GM12878 (cell line): ENCODE measurements around the gene PIGQ. TPM values are rescaled to one million over a fixed set of nuclear protein-coding genes. Genes with fewer than 3 reads are reported as not detected.

Experiments used
- ATAC-seq: fragments of 200-7000 bp; cut with Tn5 transposase; 3 replicates; pipeline ENCODE4 v1.9.1; 2020; ENCODE audit warnings: mild to moderate bottlenecking, moderate library complexity
- BruUV-seq: library from RNA; stranded (reverse); fragments of 400-500 nt; replicated peaks from 2 replicates; lab custom pipeline; 2021; lab: Mats Ljungman, UMichigan
- CTCF ChIA-PET: fragments of 300-600 bp; sonication (Branson Sonifier 250); formaldehyde crosslinking; extraction: SDS; loops from one replicate; lab custom pipeline; 2021; ENCODE audit warnings: inconsistent platforms; lab: Yijun Ruan, JAX
- POLR2A ChIA-PET: fragments of 350-600 bp; formaldehyde crosslinking; extraction: SDS; loops from one replicate; lab custom pipeline; 2021; ENCODE audit warnings: inconsistent platforms; lab: Charles Lee
- RAD21 ChIA-PET: fragments of 300-600 bp; sonication (Branson Sonifier 250); formaldehyde crosslinking; loops from one replicate; lab custom pipeline; 2023; ENCODE audit warnings: antibody characterized with exemption; ENCODE audit not compliant: unreplicated experiment; lab: Charles Lee
- SMC1A ChIA-PET: fragments of 300-600 bp; sonication (Branson Sonifier 250); formaldehyde crosslinking; loops from one replicate; lab custom pipeline; 2023; ENCODE audit not compliant: unreplicated experiment, uncharacterized antibody; lab: Charles Lee
- DNase-seq: peaks from one replicate; pipeline ENCODE4 v3.0.0-alpha.2; 2011; ENCODE audit warnings: low read depth, low spot score
- FAIRE-seq: peaks from 3 replicates; lab custom pipeline; 2011; peaks lifted over from hg19 to GRCh38; lab: Jason Lieb, UNC
- H2AFZ ChIP-seq: 2 replicates; pipeline ENCODE4 v1.6.0; 2011; ENCODE audit warnings: low read depth, low read length, control low read depth; ENCODE audit not compliant: control insufficient read depth
- H3K27ac ChIP-seq: 2 replicates; pipeline ENCODE4 v1.5.1; 2011; ENCODE audit warnings: control low read depth; ENCODE audit not compliant: control insufficient read depth, insufficient read depth
- H3K27me3 ChIP-seq, 2 experiments: replicated peaks in 1 of 2; 2 replicates each; pipeline versions ENCODE4 v1.6.0 to v1.6.1; 2011; ENCODE audit warnings: low read length in 1 of 2; ENCODE audit not compliant: control insufficient read depth in 2 of 2, insufficient read depth in 2 of 2
- H3K36me3 ChIP-seq, 2 experiments: 2 replicates each; pipeline ENCODE4 v1.5.1; 2011; ENCODE audit warnings: low read length in 1 of 2; ENCODE audit not compliant: control insufficient read depth in 2 of 2, insufficient read depth in 2 of 2
- H3K4me1 ChIP-seq: 2 replicates; pipeline ENCODE4 v1.6.1; 2011; ENCODE audit warnings: mild to moderate bottlenecking, low read length, moderate library complexity, mixed read lengths; ENCODE audit not compliant: control insufficient read depth, insufficient read depth
- H3K4me2 ChIP-seq: 2 replicates; pipeline ENCODE4 v1.6.0; 2011; ENCODE audit warnings: control low read depth; ENCODE audit not compliant: control insufficient read depth, insufficient read depth
- H3K4me3 ChIP-seq: fragments of 200-600 bp; sonication (generic); 2 replicates; pipeline ENCODE4 v1.5.1; 2016
- H3K79me2 ChIP-seq: 2 replicates; pipeline ENCODE4 v1.6.0; 2011; ENCODE audit warnings: low read length; ENCODE audit not compliant: control insufficient read depth, insufficient read depth
- H3K9ac ChIP-seq: 2 replicates; pipeline ENCODE4 v1.8.0; 2011; ENCODE audit warnings: low read length, control low read depth, mixed read lengths; ENCODE audit not compliant: control insufficient read depth, insufficient read depth
- H3K9me3 ChIP-seq: replicated peaks from 3 replicates; pipeline ENCODE4 v1.5.1; 2011; ENCODE audit warnings: mild to moderate bottlenecking, low read length; ENCODE audit not compliant: control insufficient read depth, insufficient read depth
- H4K20me1 ChIP-seq: 2 replicates; pipeline ENCODE4 v1.6.0; 2011; ENCODE audit not compliant: control insufficient read depth, insufficient read depth
- CBX5 ChIP-seq: sonication (generic); IDR thresholded peaks from 2 replicates; pipeline ENCODE4 v1.6.1; 2016; ENCODE audit warnings: low read depth, moderate library complexity, mild to moderate bottlenecking, inconsistent platforms
- CHD2 ChIP-seq: IDR thresholded peaks from 2 replicates; pipeline ENCODE4 v1.6.1; 2011; ENCODE audit warnings: low read depth, low read length, improper control_type of control experiment, borderline replicate concordance
- CHD4 ChIP-seq: fragments of 200-600 bp; sonication (generic); IDR thresholded peaks from 2 replicates; pipeline ENCODE4 v1.6.1; 2016; ENCODE audit warnings: mild to moderate bottlenecking
- CREB1 ChIP-seq: IDR thresholded peaks from 2 replicates; pipeline ENCODE4 v1.6.1; 2012; ENCODE audit warnings: low read depth, mild to moderate bottlenecking, inconsistent platforms
- MEF2A ChIP-seq: IDR thresholded peaks from 2 replicates; pipeline ENCODE4 v1.6.1; 2011; ENCODE audit warnings: low read depth, mild to moderate bottlenecking, low read length, moderate library complexity; ENCODE audit not compliant: insufficient read depth
- MXI1 ChIP-seq: fragments of 150-350 bp; IDR thresholded peaks from 2 replicates; pipeline ENCODE4 v1.6.1; 2011; ENCODE audit warnings: low read depth, mild to moderate bottlenecking, inconsistent platforms, low read length, improper control_type of control experiment
- SMC3 ChIP-seq: IDR thresholded peaks from 2 replicates; pipeline ENCODE4 v1.6.1; 2011; ENCODE audit warnings: low read length, improper control_type of control experiment, borderline replicate concordance
- WRNIP1 ChIP-seq: IDR thresholded peaks from 2 replicates; pipeline ENCODE4 v1.6.1; 2011; ENCODE audit warnings: low read depth, low read length, improper control_type of control experiment, borderline replicate concordance
- ZNF384 ChIP-seq: IDR thresholded peaks from 2 replicates; pipeline ENCODE4 v1.6.1; 2012; ENCODE audit warnings: low read depth, mild to moderate bottlenecking, low read length, improper control_type of control experiment, borderline replicate concordance
- WGBS: methylation state at CpG from one replicate; pipeline ENCODE4 v1.1.6; 2016; ENCODE audit warnings: low lambda C conversion rate; ENCODE audit not compliant: insufficient replicate concordance, insufficient coverage; ENCODE audit errors: missing lambda C conversion rate; 5-methylcytosine and 5-hydroxymethylcytosine counted together
- in situ Hi-C: fragments of 300-500 bp; cut with MboI; formaldehyde crosslinking; loops from 9 replicates; pipeline ENCODE4 v1.14.3; 2018; ENCODE audit warnings: mixed read lengths
- intact Hi-C: fragments of 100-400 bp; cut with micrococcal nuclease; formaldehyde crosslinking; loops from one replicate; pipeline ENCODE4 v1.14.2; 2022; ENCODE audit not compliant: unreplicated experiment
- polyA plus RNA-seq, 11 experiments: library from polyadenylated mRNA; depleted of rRNA in 4 of 11; unstranded in 6 of 11; stranded (reverse) in 5 of 11; fragments of >200 nt; fragmentation: Nextera tagmentation in 4 of 11; fragmentation: Illumina TruSeq in 1 of 11; extraction: Ambion mirVana in 4 of 11; extraction: Trizol in 1 of 11; gene quantifications; 1 replicate in 1 of 11; 2 replicates in 10 of 11; pipeline versions ENCODE4 v1.2.1 to v1.2.3, GENCODE V29; 2011 to 2016; ENCODE audit warnings: inconsistent platforms in 2 of 11, missing spikeins in 2 of 11, low read depth in 1 of 11
- total RNA-seq, 4 experiments: library from RNA; depleted of rRNA in 3 of 4; stranded (reverse); fragments of >200 nt in 3 of 4; fragmentation: Illumina TruSeq in 1 of 4; extraction: Trizol in 1 of 4; gene quantifications; 2 replicates each; pipeline versions ENCODE4 v1.2.1 to v1.2.3, GENCODE V29; 2013 to 2021
- TF ChIP-seq, protein P1 (sequence below): fragments of 450-650 bp; IDR thresholded peaks from 2 replicates; pipeline ENCODE4 v1.6.1; 2016; ENCODE audit warnings: mild to moderate bottlenecking
- TF ChIP-seq, protein P2 (sequence below): IDR thresholded peaks from 2 replicates; pipeline ENCODE4 v1.6.1; 2011; ENCODE audit warnings: low read depth, low read length, improper control_type of control experiment, borderline replicate concordance
- TF ChIP-seq, protein P3 (sequence below): fragments of 450-650 bp; IDR thresholded peaks from 2 replicates; pipeline ENCODE4 v1.6.1; 2016; ENCODE audit warnings: mild to moderate bottlenecking

The PIGQ gene
- total and polyA plus RNA-seq, 10 of the 15 experiments (the other 5 are each of a cell fraction or from before 2014, with no cell fraction given): 1.8 to 31.3 (median 17.5) TPM; not detected in 1

DNA sequence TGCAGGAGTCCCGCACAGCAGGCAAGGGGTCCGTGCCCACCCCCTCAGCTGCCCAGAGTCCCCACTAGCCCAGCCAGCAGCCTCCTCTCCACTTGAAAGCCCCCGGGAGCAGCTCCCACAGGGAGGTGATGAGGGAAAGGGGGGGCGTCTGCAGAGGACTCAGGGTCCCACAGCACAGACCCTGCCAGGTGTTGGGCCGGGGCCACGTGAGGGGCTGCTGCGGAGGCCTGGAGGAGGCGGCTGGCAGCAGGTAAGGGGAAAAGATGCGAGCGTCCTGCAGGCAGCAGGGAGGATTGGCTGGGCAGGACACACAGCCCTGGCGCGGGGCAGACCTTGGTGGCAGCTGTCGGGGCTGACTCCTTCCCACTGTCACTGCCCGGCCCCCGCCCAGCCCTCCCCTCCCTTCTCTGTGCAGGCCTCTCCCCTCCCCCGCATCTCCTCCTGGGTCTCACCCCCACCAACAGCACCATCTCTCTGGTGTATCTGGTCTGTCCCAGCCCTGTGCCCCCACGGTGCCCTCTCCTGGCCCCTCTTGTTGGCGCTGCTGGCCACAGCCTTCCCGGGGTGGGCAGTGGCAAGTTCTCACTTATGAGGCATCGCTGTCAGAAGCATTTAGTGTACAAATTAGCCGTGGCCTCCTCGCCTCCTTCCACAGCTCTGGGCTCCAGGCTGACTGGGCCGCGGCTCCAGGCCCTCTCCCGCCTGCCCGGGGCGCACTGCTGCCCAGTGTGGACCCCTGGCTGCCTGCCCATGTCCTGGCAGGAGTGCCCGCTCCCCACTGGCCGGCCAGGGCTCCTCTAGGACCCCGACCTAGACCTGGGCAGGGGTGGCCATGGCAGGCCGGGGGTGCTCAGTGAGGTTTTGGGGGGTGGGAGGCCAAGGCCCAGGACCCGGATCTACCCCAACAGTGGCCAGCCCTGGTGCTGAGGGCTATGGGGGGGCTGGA lies 14.0 kb upstream of the PIGQ start:
- RAD21 ChIA-PET: no interaction called here
- H3K9ac ChIP-seq: no peak overlapping the region
- POLR2A ChIA-PET: no interaction called here
- H3K27ac ChIP-seq: no peak overlapping the region
- H3K9me3 ChIP-seq: no peaks in the 10 kb centered on the region
- TF ChIP-seq, protein P1, sequence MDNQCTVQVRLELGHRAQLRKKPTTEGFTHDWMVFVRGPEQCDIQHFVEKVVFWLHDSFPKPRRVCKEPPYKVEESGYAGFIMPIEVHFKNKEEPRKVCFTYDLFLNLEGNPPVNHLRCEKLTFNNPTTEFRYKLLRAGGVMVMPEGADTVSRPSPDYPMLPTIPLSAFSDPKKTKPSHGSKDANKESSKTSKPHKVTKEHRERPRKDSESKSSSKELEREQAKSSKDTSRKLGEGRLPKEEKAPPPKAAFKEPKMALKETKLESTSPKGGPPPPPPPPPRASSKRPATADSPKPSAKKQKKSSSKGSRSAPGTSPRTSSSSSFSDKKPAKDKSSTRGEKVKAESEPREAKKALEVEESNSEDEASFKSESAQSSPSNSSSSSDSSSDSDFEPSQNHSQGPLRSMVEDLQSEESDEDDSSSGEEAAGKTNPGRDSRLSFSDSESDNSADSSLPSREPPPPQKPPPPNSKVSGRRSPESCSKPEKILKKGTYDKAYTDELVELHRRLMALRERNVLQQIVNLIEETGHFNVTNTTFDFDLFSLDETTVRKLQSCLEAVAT: no peak
- no peak for TF ChIP-seq CREB1
- no TSS peak for BruUV-seq
- peaks cover 3 to 7% of the 10 kb centered on the region in 2 experiments; a peak in 2 of 4 replicates for H3K27me3 ChIP-seq
- peaks cover 0 to 7% of the 10 kb centered on the region in 2 experiments; a peak in 2 of 4 replicates for H3K36me3 ChIP-seq
- H3K79me2 ChIP-seq: no peaks in the 10 kb centered on the region
- FAIRE-seq (no peak), ATAC-seq (no peak), DNase-seq (no peak)
- CTCF ChIA-PET: no interaction called here
- no peaks in the 10 kb centered on the region for H4K20me1 ChIP-seq
- intact Hi-C loops (no loop called here), in situ Hi-C loops (no loop called here)
- WGBS: 74% methylated on average over 22 of the region's 32 CpGs
- no peak overlapping the region for H2AFZ ChIP-seq
- SMC1A ChIA-PET: no interaction called here
- no peak overlapping the region for H3K4me3 ChIP-seq
- H3K4me2 ChIP-seq: no peak overlapping the region
- H3K4me1 ChIP-seq: no peaks in the 10 kb centered on the region

DNA sequence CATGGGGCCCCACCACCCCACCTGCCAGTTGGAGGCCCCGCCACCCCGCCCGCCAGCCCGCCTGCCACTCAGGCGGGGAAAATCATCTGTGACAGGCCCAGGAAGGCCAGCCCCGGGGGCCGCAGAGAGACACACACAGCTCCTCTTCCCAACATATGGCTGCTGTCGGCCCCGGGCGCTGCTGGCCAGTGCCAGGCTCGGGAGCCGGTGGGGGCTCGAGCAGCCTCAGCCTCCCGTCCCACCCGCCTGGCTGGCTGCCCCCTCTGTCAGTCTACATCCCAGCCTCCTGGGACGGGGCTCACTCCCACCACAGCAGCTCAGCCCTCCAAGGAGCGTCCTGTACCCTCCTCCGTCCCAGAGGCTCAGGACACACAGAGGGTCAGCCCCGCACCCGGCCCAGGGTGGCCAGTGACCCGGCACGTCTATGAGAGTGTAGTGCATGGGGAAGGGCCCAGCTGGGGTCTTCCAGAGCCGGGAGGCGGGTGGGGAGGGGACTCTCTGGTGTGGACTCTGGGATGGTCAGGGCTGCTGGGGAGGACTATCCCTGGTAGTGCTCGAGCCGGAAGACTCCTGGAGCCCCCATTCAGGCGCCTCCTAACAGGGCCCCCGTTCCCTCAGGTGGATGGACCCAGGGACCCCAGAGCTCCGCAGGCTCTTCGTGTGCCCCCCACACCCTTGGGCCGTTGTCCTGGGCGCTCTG lies 13.1 kb upstream of the PIGQ start:
- Histone ChIP-seq H3K9ac (no peak overlapping the region), H3K4me2 (no peak overlapping the region), H3K4me3 (no peak overlapping the region), H3K27ac (no peak overlapping the region), H4K20me1 (no peaks in the 10 kb centered on the region), H2AFZ (no peak overlapping the region), H3K79me2 (no peaks in the 10 kb centered on the region), H3K36me3 (peaks cover 0 to 7% of the 10 kb centered on the region in 2 experiments; a peak in 2 of 4 replicates), H3K4me1 (no peaks in the 10 kb centered on the region), H3K27me3 (peaks cover 4 to 9% of the 10 kb centered on the region in 2 experiments; a peak in 2 of 4 replicates), H3K9me3 (no peaks in the 10 kb centered on the region)
- in situ Hi-C loops (no loop called here), intact Hi-C loops (no loop called here)
- FAIRE-seq (no peak), ATAC-seq (no peak), DNase-seq (no peak)
- ChIA-PET RAD21 (no interaction called here), SMC1A (no interaction called here), POLR2A (no interaction called here), CTCF (no interaction called here)
- WGBS: 61% methylated on average over 29 of the region's 32 CpGs
- TF ChIP-seq, protein P2, sequence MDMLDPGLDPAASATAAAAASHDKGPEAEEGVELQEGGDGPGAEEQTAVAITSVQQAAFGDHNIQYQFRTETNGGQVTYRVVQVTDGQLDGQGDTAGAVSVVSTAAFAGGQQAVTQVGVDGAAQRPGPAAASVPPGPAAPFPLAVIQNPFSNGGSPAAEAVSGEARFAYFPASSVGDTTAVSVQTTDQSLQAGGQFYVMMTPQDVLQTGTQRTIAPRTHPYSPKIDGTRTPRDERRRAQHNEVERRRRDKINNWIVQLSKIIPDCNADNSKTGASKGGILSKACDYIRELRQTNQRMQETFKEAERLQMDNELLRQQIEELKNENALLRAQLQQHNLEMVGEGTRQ: no peak
- no peak for TF ChIP-seq CHD2
- TF ChIP-seq, protein P3, sequence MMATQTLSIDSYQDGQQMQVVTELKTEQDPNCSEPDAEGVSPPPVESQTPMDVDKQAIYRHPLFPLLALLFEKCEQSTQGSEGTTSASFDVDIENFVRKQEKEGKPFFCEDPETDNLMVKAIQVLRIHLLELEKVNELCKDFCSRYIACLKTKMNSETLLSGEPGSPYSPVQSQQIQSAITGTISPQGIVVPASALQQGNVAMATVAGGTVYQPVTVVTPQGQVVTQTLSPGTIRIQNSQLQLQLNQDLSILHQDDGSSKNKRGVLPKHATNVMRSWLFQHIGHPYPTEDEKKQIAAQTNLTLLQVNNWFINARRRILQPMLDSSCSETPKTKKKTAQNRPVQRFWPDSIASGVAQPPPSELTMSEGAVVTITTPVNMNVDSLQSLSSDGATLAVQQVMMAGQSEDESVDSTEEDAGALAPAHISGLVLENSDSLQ: no peak
- no peak for TF ChIP-seq ZNF384
- TF ChIP-seq WRNIP1: no peak
- TF ChIP-seq CHD4: no peak
- TF ChIP-seq CBX5: no peak
- no peak for TF ChIP-seq MXI1
- TF ChIP-seq MEF2A: no peak
- TF ChIP-seq SMC3: no peak
- BruUV-seq: no TSS peak
